ENCODE measurements around the gene GOLGB1.
"Not testable (repeated sequence)": the region's sequence is repeated elsewhere in the genome, so short reads cannot be mapped to it uniquely, and the experiment has no call there.

GOLGB1 gene, protein sequence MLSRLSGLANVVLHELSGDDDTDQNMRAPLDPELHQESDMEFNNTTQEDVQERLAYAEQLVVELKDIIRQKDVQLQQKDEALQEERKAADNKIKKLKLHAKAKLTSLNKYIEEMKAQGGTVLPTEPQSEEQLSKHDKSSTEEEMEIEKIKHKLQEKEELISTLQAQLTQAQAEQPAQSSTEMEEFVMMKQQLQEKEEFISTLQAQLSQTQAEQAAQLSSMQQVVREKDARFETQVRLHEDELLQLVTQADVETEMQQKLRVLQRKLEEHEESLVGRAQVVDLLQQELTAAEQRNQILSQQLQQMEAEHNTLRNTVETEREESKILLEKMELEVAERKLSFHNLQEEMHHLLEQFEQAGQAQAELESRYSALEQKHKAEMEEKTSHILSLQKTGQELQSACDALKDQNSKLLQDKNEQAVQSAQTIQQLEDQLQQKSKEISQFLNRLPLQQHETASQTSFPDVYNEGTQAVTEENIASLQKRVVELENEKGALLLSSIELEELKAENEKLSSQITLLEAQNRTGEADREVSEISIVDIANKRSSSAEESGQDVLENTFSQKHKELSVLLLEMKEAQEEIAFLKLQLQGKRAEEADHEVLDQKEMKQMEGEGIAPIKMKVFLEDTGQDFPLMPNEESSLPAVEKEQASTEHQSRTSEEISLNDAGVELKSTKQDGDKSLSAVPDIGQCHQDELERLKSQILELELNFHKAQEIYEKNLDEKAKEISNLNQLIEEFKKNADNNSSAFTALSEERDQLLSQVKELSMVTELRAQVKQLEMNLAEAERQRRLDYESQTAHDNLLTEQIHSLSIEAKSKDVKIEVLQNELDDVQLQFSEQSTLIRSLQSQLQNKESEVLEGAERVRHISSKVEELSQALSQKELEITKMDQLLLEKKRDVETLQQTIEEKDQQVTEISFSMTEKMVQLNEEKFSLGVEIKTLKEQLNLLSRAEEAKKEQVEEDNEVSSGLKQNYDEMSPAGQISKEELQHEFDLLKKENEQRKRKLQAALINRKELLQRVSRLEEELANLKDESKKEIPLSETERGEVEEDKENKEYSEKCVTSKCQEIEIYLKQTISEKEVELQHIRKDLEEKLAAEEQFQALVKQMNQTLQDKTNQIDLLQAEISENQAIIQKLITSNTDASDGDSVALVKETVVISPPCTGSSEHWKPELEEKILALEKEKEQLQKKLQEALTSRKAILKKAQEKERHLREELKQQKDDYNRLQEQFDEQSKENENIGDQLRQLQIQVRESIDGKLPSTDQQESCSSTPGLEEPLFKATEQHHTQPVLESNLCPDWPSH (N-terminal part only)

GRCh38 chr3:121749276-121750086 is at the start of gene GOLGB1:
TSS of gene GOLGB1 (minus strand) at chr3:121749741. CDS start at chr3:121730971, 18,770 bp downstream.
- peak; percentile 92 to 96 for DNase-seq

DNA sequence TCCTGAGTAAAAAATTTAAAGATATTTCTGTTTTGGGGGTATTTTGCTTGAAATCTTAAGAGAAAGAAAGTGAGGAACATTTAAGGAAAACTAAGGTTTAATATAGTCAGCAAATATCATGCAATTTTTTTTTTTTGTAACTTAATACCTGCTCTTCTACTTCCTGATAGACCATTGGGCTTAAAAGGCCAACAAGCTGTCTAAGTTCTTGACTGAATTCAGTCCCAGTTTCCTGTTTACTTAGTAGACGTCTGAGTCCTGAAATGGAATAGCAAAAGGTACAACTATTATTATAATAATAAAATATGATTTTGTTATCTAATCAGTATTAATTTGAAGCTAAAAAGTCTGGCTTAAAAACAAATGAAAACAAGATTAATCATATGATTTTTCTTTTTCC is 47.4 kb upstream of the GOLGB1 start:
- no peak for DNase-seq

GRCh38 chr3:121794264-121794983 is 44.9 kb upstream of the GOLGB1 start:
- DNase-seq, result no peak

GRCh38 chr3:121793078-121793477 is 43.5 kb upstream of the GOLGB1 start:
- DNase-seq, result no peak

DNA sequence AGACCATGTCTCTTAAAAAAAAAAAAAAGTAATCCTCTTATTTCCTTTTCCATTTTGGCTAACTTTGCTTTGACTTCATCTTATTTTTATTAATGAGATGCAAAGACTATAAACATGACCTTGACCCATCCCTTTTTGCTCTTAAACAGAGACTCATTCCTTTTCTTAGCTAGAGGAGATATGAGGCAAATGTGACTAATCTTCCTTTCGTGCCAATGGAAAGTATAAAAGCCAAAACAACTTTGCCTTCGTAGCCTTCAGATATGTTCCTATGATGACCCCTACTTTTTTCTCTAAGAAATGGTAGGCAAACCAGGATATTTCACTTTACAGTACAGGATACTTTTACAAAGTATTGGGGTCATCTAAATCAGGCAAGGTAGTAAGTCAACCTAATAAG is 36.9 kb upstream of the GOLGB1 start:
- DNase-seq, result no peak

- not testable (repeated sequence) for DNase-seq
Observed at GRCh38 chr3:121782784-121783183, 33.2 kb upstream of the GOLGB1 start.

DNA sequence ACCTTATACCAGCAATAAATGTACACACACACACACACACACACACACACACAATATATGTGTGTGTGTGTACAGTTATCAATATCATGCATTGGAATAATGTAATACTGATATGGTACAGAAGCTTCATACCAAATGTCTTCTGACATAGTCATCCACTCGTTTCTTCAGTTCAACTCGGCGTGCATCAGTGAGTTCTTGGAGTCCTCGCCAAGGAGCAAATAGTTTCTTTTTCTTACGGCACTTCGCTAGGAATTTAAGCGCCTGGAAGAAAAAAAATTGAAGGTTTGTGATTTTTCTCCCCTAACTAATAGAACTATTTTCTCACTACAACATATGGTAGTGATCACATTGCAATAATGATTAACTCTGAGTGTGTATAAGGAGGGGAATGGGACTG is 32.1 kb upstream of the GOLGB1 start:
- no peak for DNase-seq

GRCh38 chr3:121775095-121775494 is 25.6 kb upstream of the GOLGB1 start:
- DNase-seq, result not testable (repeated sequence)

GRCh38 chr3:121769246-121769645 is 19.7 kb upstream of the GOLGB1 start:
- DNase-seq, result no peak

- no peak for DNase-seq
Observed at GRCh38 chr3:121768452-121768851, 18.9 kb upstream of the GOLGB1 start.

DNA sequence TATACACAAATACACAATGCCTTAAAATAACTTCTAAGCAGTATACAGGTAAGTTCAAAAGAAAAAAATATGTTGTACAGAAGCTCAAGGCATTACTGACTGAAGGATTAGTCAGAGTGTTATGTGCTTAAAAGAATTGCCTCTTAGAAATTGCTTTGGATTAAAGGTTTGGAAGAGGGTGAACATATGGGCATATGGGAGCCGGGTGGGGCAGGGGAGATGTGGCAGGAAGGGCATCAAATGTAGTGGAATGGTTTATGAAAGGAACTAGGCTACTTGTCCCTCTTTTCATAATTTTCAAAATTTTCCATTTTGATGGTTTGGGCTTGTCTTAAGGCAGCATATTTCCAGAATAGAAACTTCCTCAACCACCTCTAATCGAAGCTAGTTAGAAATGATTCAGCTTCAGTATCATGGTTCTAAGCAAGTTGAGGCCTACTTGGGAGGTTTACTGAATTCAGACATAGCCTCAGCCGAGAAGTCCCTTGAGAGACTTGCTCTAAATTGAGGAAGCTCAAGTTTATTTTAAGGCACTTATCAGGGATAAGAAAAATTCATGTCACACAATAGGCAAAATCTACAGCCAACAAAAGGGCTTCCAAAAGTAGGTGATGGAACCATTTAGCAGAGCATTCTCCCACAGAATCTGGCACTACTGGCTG is 10.1 kb upstream of the GOLGB1 start:
- DNase-seq, result no peak

DNA sequence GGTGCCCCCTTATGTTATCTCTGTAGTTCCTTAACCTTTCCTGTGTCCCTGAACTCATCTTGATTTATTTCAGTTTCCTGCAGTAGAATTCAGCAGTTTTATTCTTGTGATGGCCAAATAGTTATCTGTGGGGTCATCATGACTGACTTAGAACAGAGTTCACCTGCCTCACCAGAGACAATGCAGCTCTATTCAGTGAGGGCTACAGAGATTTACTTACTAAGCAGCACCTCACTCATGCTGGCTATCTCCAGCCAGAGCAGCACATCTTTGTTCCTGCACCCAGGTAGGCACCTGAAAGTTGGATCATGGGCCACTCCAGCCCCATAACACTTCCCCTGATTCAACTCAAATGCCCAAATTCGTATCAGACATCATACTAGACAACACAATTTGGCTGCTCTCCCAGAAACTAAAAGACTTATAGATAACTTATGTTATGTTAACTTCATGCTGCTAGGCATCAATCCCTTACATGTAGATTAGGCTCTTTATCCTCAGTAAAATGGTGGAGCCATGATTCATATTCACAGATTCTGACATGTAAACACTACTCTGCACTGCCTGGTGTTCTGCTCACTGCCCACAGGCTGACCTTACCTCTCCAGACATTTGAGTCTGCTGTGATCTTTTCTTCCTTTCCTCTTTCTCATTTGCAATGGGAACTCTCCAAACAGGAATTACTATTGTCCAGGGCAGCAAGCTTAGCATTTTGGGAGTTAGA is 9.3 kb upstream of the GOLGB1 start:
- DNase-seq, result no peak

DNA sequence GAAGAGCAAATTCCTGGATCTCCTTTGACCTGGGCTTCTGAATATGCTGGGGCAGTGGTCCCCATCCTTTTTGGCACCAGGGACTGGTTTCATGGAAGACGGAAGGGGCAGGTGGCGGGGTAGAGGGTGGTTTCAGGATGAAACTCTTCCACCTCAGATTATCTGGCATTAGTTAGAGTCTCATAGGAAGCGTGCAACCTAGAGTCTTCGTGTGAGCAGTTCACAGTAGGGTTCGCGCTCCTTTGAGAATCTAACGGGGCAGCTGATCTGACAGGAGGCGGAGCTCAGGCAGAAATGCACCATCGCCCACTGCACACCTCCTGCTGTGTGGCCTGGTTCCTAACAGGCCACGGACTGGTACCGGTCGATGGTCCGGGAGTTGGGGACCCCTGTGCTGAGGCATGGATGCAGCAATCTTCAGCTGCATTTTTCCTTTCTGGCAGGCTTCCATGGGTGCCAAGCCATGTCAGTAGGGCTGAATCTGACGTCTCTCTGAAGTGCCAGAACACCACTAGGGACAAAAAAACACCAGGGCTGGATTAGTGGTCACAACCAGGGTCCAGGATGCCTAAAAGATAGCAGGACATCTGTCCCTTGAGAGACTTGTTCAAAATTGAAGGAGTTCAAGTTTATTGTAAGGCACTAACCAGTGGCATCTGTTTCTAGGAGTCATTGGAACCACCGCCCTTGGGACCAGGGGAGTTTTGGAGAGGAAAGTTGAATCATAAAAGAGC is 8.4 kb upstream of the GOLGB1 start:
- no peak for DNase-seq

DNA sequence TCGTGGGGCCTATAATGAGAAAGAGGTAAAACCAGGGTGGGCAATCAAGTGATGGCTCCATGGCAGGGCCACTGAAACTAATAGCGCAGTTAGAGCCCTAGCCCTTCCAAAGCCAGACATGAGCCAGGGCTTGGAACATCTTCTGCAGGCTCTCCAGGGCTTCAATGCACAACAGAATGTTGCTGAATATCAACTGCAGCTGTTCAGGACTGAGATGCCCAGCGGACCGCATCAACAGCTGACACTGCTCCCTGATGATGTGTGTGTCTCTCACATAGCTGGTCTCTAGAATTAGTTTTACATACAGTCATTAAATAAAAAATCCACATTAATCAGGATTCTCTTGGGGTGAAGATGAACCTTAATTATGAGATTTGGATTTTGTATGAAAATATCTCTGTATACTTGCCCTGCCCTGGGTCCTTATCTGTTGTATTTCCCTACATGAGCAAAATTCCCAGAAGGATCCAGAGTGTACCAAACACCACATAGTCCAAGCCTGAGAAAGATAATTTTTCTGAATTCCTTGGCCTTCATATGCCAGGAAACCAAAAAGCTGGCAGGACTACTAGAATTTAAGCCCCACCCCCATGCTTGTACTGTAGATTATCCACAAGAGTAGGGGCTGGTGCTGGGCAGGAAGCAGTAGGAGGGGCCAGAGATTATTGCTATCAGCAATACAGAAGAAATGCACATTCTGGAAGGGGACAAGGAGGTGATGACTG is 7.7 kb upstream of the GOLGB1 start:
- no peak for DNase-seq

GRCh38 chr3:121752772-121753171 is 3.2 kb upstream of the GOLGB1 start:
- no peak for DNase-seq

- DNase-seq, result no peak
Observed at GRCh38 chr3:121752261-121752660, 2.7 kb upstream of the GOLGB1 start.

GRCh38 chr3:121750087-121750415 is 510 bp upstream of the GOLGB1 start:
- DNase-seq, result no peak

DNA sequence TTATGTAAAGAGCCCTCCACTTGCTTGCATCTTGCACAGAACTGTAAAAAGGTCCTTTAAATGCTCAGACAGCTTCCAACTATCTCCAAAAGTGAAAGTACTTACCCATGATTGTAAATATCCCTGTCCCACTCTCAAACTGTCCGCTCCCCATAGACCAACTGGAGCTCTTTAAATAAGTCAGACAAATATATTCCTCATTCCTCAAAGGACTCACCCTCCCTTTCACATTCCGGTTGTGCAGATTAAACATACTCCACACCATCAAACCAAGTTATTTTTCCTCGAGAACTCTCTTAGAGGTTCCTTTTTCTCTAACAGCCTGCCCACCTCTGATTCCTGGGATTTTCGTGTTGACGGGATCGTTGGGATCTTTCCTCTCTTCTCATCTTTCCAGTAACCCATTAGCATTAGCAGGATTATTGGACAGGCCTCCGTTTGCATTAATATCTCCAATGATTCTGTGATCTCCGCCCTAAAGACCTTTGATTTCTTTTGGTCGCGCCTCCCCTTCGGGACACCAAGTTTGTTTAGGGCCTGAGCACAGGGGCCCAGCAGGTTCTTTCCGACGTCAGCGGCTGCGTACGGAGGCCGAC is 763 bp downstream of the GOLGB1 start:
- peak in 1 of 2 experiments; percentile 44 for DNase-seq
